ENCODE results near the gene SOWAHA. TPM values are rescaled to one million over a fixed set of nuclear protein-coding genes. Genes with fewer than 3 reads are reported as not detected.

The SOWAHA gene
- total RNA-seq, 3 donors from 2014 or later: 11.6 to 44.5 (median 24.3) TPM

DNA sequence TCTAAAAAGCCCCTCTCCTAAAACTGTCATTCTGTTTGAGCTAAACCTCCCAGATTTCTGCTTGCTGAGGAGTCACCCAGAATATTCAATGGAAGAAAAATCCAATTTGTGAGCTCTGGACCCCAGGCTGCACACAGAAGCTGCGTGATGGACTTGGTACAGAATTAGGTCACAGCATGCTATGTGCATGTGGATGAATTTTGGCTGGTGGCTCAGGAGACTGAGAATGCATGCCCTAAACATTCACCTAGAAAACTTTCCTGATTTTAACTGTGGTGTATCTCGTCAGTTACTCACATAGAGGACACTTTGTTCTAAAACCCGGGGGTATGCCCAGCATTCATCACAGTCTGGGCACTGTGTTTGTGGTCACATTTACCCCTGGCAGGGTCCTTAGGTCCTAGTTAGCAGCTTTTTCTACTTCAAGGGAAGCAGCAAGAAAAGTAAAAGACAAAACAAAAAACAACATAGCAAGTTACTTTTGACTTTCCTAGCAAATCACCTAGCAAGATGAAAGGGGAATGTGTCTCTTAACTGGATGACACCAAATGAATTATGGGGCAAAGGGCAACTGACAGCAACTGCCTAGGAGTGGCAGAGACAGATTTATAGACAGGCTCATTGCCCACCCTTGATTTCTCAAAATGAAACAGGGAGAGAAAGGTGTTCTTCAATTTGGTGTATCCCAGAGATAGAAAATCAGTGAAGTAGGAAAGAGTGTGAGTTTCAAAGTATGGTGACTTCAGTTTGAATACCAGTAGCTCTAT, 25.6 kb downstream of the SOWAHA start:
- peak; percentile 35 for ATAC-seq
- intact Hi-C loops (cut with DNase I, micrococcal nuclease): no loop called here
- DNase-seq: peak in 1 of 3 donors; percentile 46

DNA sequence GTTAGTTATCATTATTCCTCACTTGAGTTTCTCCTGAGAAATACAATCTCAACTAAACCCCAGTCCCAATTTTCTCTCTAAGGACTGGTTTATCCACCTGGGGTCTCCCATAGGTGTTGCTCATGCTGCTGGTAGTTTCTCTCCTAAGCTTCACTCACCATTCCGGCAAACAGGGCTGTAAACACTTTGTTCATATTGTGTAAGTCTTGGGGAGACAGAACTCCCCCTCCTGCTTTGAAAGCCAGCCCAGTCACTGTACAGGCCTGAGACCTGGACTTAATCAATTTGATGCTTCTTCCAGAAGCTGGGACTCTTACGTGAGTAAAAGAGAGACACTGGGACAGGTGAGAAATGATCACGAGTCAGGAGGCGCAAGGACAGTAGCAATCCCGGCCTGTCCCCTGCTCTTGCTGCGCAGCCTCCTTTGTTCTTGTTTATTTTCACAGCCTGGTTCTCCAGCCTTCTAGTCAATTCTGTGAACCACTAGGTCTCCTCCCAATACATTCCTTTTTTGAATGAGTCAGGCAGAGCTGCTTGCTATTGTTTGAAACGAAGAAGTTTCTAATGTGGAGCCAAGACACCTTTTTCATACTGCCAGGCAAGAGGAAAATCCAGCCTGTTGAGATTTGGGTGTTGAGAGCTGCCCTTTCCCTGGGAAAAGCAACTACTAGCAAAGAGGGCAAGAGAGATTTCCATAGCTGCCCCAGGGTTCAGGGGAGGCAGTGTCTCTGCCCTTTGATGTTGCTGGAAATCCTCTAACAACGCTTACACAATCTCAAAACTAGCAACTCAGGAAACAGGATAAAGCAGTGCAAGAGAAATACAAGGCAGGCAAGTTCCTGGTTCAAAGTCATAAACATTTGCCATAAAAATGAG, 26.6 kb downstream of the SOWAHA start:
- Histone ChIP-seq H3K36me3 (ENCODE audit: low read depth) (no peaks in the 10 kb centered on the region), H3K4me1 (ENCODE audit: low read depth) (peaks cover 44% of the 10 kb centered on the region), H3K4me3 (no peak overlapping the region), H3K9me3 (no peaks in the 10 kb centered on the region)
- TF ChIP-seq, protein P1, sequence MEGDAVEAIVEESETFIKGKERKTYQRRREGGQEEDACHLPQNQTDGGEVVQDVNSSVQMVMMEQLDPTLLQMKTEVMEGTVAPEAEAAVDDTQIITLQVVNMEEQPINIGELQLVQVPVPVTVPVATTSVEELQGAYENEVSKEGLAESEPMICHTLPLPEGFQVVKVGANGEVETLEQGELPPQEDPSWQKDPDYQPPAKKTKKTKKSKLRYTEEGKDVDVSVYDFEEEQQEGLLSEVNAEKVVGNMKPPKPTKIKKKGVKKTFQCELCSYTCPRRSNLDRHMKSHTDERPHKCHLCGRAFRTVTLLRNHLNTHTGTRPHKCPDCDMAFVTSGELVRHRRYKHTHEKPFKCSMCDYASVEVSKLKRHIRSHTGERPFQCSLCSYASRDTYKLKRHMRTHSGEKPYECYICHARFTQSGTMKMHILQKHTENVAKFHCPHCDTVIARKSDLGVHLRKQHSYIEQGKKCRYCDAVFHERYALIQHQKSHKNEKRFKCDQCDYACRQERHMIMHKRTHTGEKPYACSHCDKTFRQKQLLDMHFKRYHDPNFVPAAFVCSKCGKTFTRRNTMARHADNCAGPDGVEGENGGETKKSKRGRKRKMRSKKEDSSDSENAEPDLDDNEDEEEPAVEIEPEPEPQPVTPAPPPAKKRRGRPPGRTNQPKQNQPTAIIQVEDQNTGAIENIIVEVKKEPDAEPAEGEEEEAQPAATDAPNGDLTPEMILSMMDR (IDR thresholded peaks at IDR 0.05): no peak
- peak; percentile 78 for ATAC-seq
- intact Hi-C loops (cut with DNase I, micrococcal nuclease): no loop called here
- DNase-seq: peak in 1 of 3 donors; percentile 60

More for the DNA sequence above, 25.6 kb downstream of the SOWAHA start:
- Histone ChIP-seq H3K4me1 (ENCODE audit: low read depth) (peaks cover 44% of the 10 kb centered on the region), H3K36me3 (ENCODE audit: low read depth) (no peaks in the 10 kb centered on the region), H3K9me3 (no peaks in the 10 kb centered on the region), H3K4me3 (no peak overlapping the region)
- TF ChIP-seq, protein P1 (IDR thresholded peaks at IDR 0.05): no peak

- TF ChIP-seq, protein P1 (IDR thresholded peaks at IDR 0.05): no peak
- H3K4me1 ChIP-seq (ENCODE audit: low read depth): peaks cover 44% of the 10 kb centered on the region
These were observed 27.2 kb downstream of the SOWAHA start for GRCh38 chr5:132840313-132840712.

DNA sequence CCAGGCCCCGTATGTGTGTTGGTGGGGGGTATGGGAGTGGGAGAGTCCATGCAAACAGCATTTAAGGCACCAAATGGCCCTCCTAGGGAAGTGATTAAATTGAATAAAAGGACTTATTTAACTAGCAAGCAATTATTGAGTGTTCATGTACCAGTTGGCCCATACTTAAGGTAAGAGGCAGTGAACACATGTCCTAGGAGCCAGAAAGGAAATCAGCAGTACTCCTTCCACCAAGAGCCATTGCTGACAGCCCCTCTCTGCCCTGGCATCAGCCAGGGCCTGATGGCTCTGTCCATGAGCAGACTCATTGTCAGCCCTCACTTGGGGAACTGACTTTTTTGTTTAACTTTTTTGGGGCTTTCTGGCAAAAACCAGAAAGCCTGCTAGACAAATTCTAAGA, 27.8 kb downstream of the SOWAHA start:
- ATAC-seq (no peak), DNase-seq (no peak)
- Histone ChIP-seq H3K4me1 (ENCODE audit: low read depth) (peaks cover 44% of the 10 kb centered on the region), H3K4me3 (no peak overlapping the region), H3K9me3 (no peaks in the 10 kb centered on the region), H3K36me3 (ENCODE audit: low read depth) (no peaks in the 10 kb centered on the region)
- TF ChIP-seq, protein P1 (IDR thresholded peaks at IDR 0.05): no peak
- intact Hi-C loops (cut with DNase I, micrococcal nuclease): no loop called here

More at GRCh38 chr5:132840313-132840712, 27.2 kb downstream of the SOWAHA start:
- intact Hi-C loops (cut with DNase I, micrococcal nuclease): no loop called here
- ATAC-seq: no peak
- Histone ChIP-seq H3K9me3 (no peaks in the 10 kb centered on the region), H3K4me3 (no peak overlapping the region), H3K36me3 (ENCODE audit: low read depth) (no peaks in the 10 kb centered on the region)
- DNase-seq: no peak

DNA sequence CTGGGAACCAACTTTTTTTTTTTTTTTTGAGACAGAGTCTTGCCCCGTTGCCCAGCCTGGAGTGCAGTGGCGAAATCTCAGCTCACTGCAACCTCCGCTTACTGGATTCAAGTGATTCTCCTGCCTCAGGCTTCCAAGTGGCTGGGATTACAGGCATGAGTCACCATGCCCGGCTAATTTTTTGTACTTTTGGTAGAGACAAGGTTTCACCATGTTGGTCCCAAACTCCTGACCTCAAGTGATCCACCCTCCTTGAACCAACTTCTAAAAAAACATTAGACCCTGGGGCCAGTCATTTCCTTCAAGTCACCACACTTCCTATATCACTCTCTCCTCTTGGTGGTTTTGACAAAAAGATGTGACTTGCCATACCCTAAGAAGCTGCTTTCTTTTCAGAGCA, 28.2 kb downstream of the SOWAHA start:
- Histone ChIP-seq H3K36me3 (ENCODE audit: low read depth) (no peaks in the 10 kb centered on the region), H3K4me1 (ENCODE audit: low read depth) (peaks cover 41% of the 10 kb centered on the region), H3K9me3 (no peaks in the 10 kb centered on the region), H3K4me3 (no peak overlapping the region)
- TF ChIP-seq, protein P1 (IDR thresholded peaks at IDR 0.05): no peak
- intact Hi-C loops (cut with DNase I, micrococcal nuclease): no loop called here
- no peak for DNase-seq
- no peak for ATAC-seq

Data from mucosa of descending colon (tissue), 3 donors.